PC-3 (cell line): ENCODE data around the gene NTN3. TPM values are rescaled to one million over a fixed set of nuclear protein-coding genes. Genes with fewer than 3 reads are reported as not detected.

Experiments used
- ATAC-seq: fragments of 200-7000 bp; cut with Tn5 transposase; 2 replicates; pipeline ENCODE4 v1.9.1; 2020; ENCODE audit warnings: mild to moderate bottlenecking, moderate library complexity
- BruUV-seq: library from RNA; stranded (reverse); fragments of 400-500 nt; replicated peaks from 2 replicates; lab custom pipeline; 2021; lab: Mats Ljungman, UMichigan
- CTCF ChIA-PET: fragments of 300-600 bp; sonication (Branson Sonifier 250); formaldehyde crosslinking; loops from one replicate; lab custom pipeline; 2022; ENCODE audit warnings: antibody characterized with exemption; lab: Charles Lee
- POLR2A ChIA-PET: fragments of 300-600 bp; sonication (Branson Sonifier 250); formaldehyde crosslinking; loops from one replicate; lab custom pipeline; 2022; ENCODE audit warnings: antibody characterized with exemption; ENCODE audit not compliant: unreplicated experiment; lab: Charles Lee
- DNase-seq: peaks from one replicate; pipeline ENCODE4 v3.0.0-alpha.2; 2015
- H2AFZ ChIP-seq: fragments of 300-600 bp; sonication (generic); 2 replicates; pipeline ENCODE4 v1.6.0; 2016; ENCODE audit warnings: antibody characterized with exemption, low read length
- H3F3A ChIP-seq: fragments of 300-600 bp; sonication (generic); one replicate; pipeline ENCODE4 v1.6.0; 2017; ENCODE audit warnings: antibody characterized with exemption, low read length, control low read depth, mild to moderate bottlenecking; ENCODE audit not compliant: unreplicated experiment
- H3K27ac ChIP-seq: fragments of 300-600 bp; sonication (generic); 2 replicates; pipeline ENCODE4 v1.5.1; 2016; ENCODE audit warnings: mild to moderate bottlenecking, low read length
- H3K27me3 ChIP-seq: fragments of 300-600 bp; sonication (generic); 2 replicates; pipeline ENCODE4 v1.6.1; 2016; ENCODE audit warnings: low read length, mixed read lengths
- H3K36me3 ChIP-seq: fragments of 300-600 bp; sonication (generic); 2 replicates; pipeline ENCODE4 v1.6.1; 2016; ENCODE audit warnings: low read depth, mixed run types, low read length, mixed read lengths
- H3K4me1 ChIP-seq: fragments of 300-600 bp; sonication (generic); 2 replicates; pipeline ENCODE4 v1.5.1; 2016; ENCODE audit warnings: low read length; ENCODE audit not compliant: insufficient read depth
- H3K4me2 ChIP-seq: fragments of 300-600 bp; sonication (generic); 2 replicates; pipeline ENCODE4 v1.6.0; 2016; ENCODE audit warnings: low read length
- H3K4me3 ChIP-seq: fragments of 300-600 bp; sonication (generic); 2 replicates; pipeline ENCODE4 v1.5.1; 2016; ENCODE audit warnings: mild to moderate bottlenecking, low read length, mixed read lengths
- H3K79me2 ChIP-seq: fragments of 300-600 bp; sonication (generic); 2 replicates; pipeline ENCODE4 v1.6.1; 2017; ENCODE audit warnings: low read length, mixed read lengths
- H3K9ac ChIP-seq: fragments of 300-600 bp; sonication (generic); 2 replicates; pipeline ENCODE4 v1.6.0; 2016; ENCODE audit warnings: mild to moderate bottlenecking, low read length
- H3K9me2 ChIP-seq: fragments of 300-600 bp; sonication (generic); replicated peaks from 2 replicates; pipeline ENCODE4 v1.6.1; 2016; ENCODE audit warnings: mixed run types, low read length, mixed read lengths
- H3K9me3 ChIP-seq: fragments of 300-600 bp; sonication (generic); 2 replicates; pipeline ENCODE4 v1.6.1; 2016; ENCODE audit warnings: low read length, mixed read lengths
- H4K20me1 ChIP-seq: fragments of 300-600 bp; sonication (generic); 2 replicates; pipeline ENCODE4 v1.6.1; 2016; ENCODE audit warnings: low read length, mixed read lengths
- CTCF ChIP-seq: fragments of 300-600 bp; sonication (generic); conservative IDR thresholded peaks from 2 replicates; pipeline ENCODE4 v1.5.1; 2017; ENCODE audit warnings: antibody characterized with exemption, low read depth, mild to moderate bottlenecking, low read length
- EZH2 ChIP-seq: fragments of 300-600 bp; sonication (generic); IDR thresholded peaks from one replicate; pipeline ENCODE4 v1.6.1; 2017; ENCODE audit warnings: antibody characterized with exemption, mild to moderate bottlenecking, low read length; ENCODE audit not compliant: unreplicated experiment
- EZH2phosphoT487 ChIP-seq: fragments of 300-600 bp; sonication (generic); IDR thresholded peaks from 2 replicates; pipeline ENCODE4 v1.6.1; 2018; ENCODE audit warnings: mild to moderate bottlenecking, antibody characterized with exemption, low read length, borderline replicate concordance
- intact Hi-C: fragments of 100-400 bp; cut with micrococcal nuclease; formaldehyde crosslinking; loops from 2 replicates; pipeline ENCODE4 v1.9.0; 2023
- total RNA-seq: library from RNA; depleted of rRNA; stranded (reverse); fragments of >200 nt; gene quantifications from 2 replicates; pipeline ENCODE4 v1.2.3, GENCODE V29; 2014

NTN3 gene
- total RNA-seq, 1 experiment from 2014 or later, result not detected

GRCh38 chr16:2497116-2497630 is 26.1 kb downstream of the NTN3 start:
- Histone ChIP-seq H3K4me1 (no peaks in the 10 kb centered on the region), H3K9me2 (no peaks in the 10 kb centered on the region), H3K4me3 (no peak overlapping the region), H3K27me3 (no peaks in the 10 kb centered on the region), H3K79me2 (no peaks in the 10 kb centered on the region), H3K36me3 (no peaks in the 10 kb centered on the region), H3K9me3 (no peaks in the 10 kb centered on the region), H3K4me2 (no peak overlapping the region), H3K27ac (no peak overlapping the region), H4K20me1 (no peaks in the 10 kb centered on the region), H2AFZ (no peak overlapping the region), H3F3A (no peaks in the 10 kb centered on the region), H3K9ac (no peak overlapping the region)
- DNase-seq (no peak), ATAC-seq (no peak)
- BruUV-seq, result no TSS peak
- ChIA-PET POLR2A (no interaction called here), CTCF (no interaction called here)
- TF ChIP-seq CTCF (no peak), EZH2 (no peak), EZH2phosphoT487 (no peak)
- intact Hi-C loops, result no loop called here

- Histone ChIP-seq H3K36me3 (no peaks in the 10 kb centered on the region), H4K20me1 (no peaks in the 10 kb centered on the region), H3K4me3 (no peak overlapping the region), H3K4me2 (no peak overlapping the region), H3K9ac (no peak overlapping the region), H3K9me2 (no peaks in the 10 kb centered on the region), H3K27ac (no peak overlapping the region), H3F3A (no peaks in the 10 kb centered on the region), H2AFZ (no peak overlapping the region), H3K9me3 (no peaks in the 10 kb centered on the region), H3K79me2 (no peaks in the 10 kb centered on the region), H3K4me1 (no peaks in the 10 kb centered on the region), H3K27me3 (no peaks in the 10 kb centered on the region)
- TF ChIP-seq EZH2phosphoT487, result no peak
- no peak for TF ChIP-seq CTCF
- TF ChIP-seq EZH2, result no peak
- CTCF ChIA-PET, result no interaction called here
- intact Hi-C loops, result no loop called here
- DNase-seq (no peak), ATAC-seq (no peak)
- POLR2A ChIA-PET, result no interaction called here
- BruUV-seq, result no TSS peak
Measured at GRCh38 chr16:2497695-2498484, 26.8 kb downstream of the NTN3 start.
